ENCODE measurements around the gene GOSR2. TPM values are rescaled to one million over a fixed set of nuclear protein-coding genes. Genes with fewer than 3 reads are reported as not detected.

GOSR2 gene
- total RNA-seq, 1 experiment from 2014 or later: 36.5 TPM

DNA sequence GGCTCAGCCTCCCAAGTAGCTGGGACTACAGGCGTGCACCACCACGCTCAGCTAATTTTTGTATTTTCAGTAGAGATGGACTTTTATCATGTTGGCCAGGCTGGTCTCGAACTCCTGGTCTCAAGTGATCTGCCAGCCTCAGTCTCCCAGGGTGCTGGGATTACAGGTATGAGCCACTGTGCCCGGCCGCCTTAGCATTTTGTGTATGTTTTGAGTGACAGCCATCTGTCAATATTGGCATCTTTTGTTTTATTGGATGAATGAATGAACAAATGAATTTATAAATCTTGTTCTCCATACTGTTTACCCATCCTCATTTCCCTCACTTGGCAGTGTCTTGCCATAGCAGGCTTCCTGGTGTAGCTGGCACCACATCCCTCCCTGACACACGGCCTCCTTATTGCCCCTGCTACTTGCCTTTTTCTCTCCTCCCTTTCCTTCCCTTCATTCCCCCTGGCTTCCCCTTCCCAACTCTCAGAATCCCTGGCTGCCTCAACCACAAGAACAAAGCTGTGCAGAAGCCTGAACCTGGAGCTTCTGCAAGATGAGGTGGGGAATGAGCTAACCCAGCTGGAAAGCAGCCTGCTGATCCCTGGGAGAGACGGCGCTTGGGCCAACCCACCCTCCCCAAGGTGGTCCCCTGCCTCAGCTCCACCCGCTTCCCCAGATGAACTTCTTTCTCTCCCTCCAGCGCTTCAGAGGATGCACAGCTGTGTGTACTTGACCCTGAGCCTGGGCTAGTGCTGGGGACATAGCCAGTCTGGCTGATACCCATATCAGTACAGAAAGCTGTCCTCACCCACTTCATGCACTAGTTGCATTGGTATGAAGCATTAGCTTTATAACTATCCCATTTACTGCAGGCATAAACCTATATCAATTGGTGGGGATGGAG, 37.3 kb upstream of the GOSR2 start:
- no peak overlapping the region for H3K27ac ChIP-seq (ENCODE audit: low read length)
- no peaks in the 10 kb centered on the region for H3K36me3 ChIP-seq (ENCODE audit: control insufficient read depth, insufficient read depth, low read length)
- TF ChIP-seq, protein P1, sequence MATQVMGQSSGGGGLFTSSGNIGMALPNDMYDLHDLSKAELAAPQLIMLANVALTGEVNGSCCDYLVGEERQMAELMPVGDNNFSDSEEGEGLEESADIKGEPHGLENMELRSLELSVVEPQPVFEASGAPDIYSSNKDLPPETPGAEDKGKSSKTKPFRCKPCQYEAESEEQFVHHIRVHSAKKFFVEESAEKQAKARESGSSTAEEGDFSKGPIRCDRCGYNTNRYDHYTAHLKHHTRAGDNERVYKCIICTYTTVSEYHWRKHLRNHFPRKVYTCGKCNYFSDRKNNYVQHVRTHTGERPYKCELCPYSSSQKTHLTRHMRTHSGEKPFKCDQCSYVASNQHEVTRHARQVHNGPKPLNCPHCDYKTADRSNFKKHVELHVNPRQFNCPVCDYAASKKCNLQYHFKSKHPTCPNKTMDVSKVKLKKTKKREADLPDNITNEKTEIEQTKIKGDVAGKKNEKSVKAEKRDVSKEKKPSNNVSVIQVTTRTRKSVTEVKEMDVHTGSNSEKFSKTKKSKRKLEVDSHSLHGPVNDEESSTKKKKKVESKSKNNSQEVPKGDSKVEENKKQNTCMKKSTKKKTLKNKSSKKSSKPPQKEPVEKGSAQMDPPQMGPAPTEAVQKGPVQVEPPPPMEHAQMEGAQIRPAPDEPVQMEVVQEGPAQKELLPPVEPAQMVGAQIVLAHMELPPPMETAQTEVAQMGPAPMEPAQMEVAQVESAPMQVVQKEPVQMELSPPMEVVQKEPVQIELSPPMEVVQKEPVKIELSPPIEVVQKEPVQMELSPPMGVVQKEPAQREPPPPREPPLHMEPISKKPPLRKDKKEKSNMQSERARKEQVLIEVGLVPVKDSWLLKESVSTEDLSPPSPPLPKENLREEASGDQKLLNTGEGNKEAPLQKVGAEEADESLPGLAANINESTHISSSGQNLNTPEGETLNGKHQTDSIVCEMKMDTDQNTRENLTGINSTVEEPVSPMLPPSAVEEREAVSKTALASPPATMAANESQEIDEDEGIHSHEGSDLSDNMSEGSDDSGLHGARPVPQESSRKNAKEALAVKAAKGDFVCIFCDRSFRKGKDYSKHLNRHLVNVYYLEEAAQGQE (IDR thresholded peaks at IDR 0.05; ENCODE audit: insufficient read depth in 1 of 2, low read depth in 2 of 2, low read length in 1 of 2): no peak
- TF ChIP-seq TCF7L2 (IDR thresholded peaks at IDR 0.05; ENCODE audit: low read depth, low read length) (no peak), SIN3A (IDR thresholded peaks at IDR 0.05; ENCODE audit: borderline replicate concordance, insufficient read depth, low read depth, low read length) (no peak), POLR2AphosphoS5 (IDR thresholded peaks at IDR 0.05; ENCODE audit: low read depth, low read length) (no peak)
- TF ChIP-seq, protein P2, sequence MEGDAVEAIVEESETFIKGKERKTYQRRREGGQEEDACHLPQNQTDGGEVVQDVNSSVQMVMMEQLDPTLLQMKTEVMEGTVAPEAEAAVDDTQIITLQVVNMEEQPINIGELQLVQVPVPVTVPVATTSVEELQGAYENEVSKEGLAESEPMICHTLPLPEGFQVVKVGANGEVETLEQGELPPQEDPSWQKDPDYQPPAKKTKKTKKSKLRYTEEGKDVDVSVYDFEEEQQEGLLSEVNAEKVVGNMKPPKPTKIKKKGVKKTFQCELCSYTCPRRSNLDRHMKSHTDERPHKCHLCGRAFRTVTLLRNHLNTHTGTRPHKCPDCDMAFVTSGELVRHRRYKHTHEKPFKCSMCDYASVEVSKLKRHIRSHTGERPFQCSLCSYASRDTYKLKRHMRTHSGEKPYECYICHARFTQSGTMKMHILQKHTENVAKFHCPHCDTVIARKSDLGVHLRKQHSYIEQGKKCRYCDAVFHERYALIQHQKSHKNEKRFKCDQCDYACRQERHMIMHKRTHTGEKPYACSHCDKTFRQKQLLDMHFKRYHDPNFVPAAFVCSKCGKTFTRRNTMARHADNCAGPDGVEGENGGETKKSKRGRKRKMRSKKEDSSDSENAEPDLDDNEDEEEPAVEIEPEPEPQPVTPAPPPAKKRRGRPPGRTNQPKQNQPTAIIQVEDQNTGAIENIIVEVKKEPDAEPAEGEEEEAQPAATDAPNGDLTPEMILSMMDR (IDR thresholded peaks at IDR 0.05): no peak
- H3K27me3 ChIP-seq (ENCODE audit: control insufficient read depth, insufficient read depth, low read length): no peaks in the 10 kb centered on the region
- ATAC-seq: no peak
- H3K9me3 ChIP-seq (ENCODE audit: control insufficient read depth, insufficient read depth, low read depth, low read length): no peaks in the 10 kb centered on the region
- ChIA-PET POLR2A (interaction anchor here (0.8 kb wide), 1 partner anchor 8 kb away, joined by 4 read pairs; no protein-coding TSS in a partner anchor), CTCF (interaction anchor here (0.7 kb wide), 1 partner anchor 1031 kb away, joined by 3 read pairs; no protein-coding TSS in a partner anchor)
- BruUV-seq (replicated peaks): no TSS peak
- no peaks in the 10 kb centered on the region for H3K4me1 ChIP-seq (ENCODE audit: control insufficient read depth, insufficient read depth, low read length)
- DNase-seq (ENCODE audit: low read depth, low spot score): no peak
- in situ Hi-C loops (cut with HindIII; ENCODE audit: low pct_unique_long_range_greater_than_20kb, low sequenced_read_pairs): no loop called here
- H3K4me3 ChIP-seq (ENCODE audit: low read depth in 2 of 2, low read length in 2 of 2): no peak overlapping the region
- intact Hi-C loops (cut with micrococcal nuclease; ENCODE audit: unreplicated experiment): no loop called here

DNA sequence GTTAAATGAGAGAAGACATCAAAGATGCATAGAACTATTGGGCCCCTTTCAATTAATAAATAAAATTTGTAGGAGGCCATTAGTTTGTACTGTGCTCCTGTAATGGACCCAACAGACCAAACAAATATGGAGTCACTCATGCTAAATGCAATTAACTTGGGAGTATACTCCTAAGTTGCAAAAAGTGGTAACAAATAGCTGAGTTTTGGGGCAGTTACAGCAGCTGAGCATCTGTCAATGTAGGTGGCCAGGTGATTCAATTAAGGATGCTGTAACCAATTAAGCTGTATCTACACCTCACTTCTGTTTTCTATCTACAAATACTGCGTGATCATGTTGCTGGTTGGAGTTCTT, 36.7 kb upstream of the GOSR2 start:
- no TSS peak for BruUV-seq (replicated peaks)

More for the DNA sequence above, 36.7 kb upstream of the GOSR2 start:
- Histone ChIP-seq H3K27ac (ENCODE audit: low read length) (no peak overlapping the region), H3K27me3 (ENCODE audit: control insufficient read depth, insufficient read depth, low read length) (no peaks in the 10 kb centered on the region), H3K9me3 (ENCODE audit: control insufficient read depth, insufficient read depth, low read depth, low read length) (no peaks in the 10 kb centered on the region), H3K4me3 (ENCODE audit: low read depth in 2 of 2, low read length in 2 of 2) (no peak overlapping the region), H3K36me3 (ENCODE audit: control insufficient read depth, insufficient read depth, low read length) (no peaks in the 10 kb centered on the region), H3K4me1 (ENCODE audit: control insufficient read depth, insufficient read depth, low read length) (no peaks in the 10 kb centered on the region)
- CTCF ChIA-PET: no interaction called here
- POLR2A ChIA-PET: interaction anchor here (0.8 kb wide), 1 partner anchor 9 kb away, joined by 4 read pairs; no protein-coding TSS in a partner anchor
- TF ChIP-seq POLR2AphosphoS5 (IDR thresholded peaks at IDR 0.05; ENCODE audit: low read depth, low read length) (no peak), SIN3A (IDR thresholded peaks at IDR 0.05; ENCODE audit: borderline replicate concordance, insufficient read depth, low read depth, low read length) (no peak), TCF7L2 (IDR thresholded peaks at IDR 0.05; ENCODE audit: low read depth, low read length) (no peak)
- TF ChIP-seq, protein P2 (IDR thresholded peaks at IDR 0.05): no peak
- TF ChIP-seq, protein P1 (IDR thresholded peaks at IDR 0.05; ENCODE audit: insufficient read depth in 1 of 2, low read depth in 2 of 2, low read length in 1 of 2): no peak
- DNase-seq (ENCODE audit: low read depth, low spot score): no peak
- in situ Hi-C loops (cut with HindIII; ENCODE audit: low pct_unique_long_range_greater_than_20kb, low sequenced_read_pairs) (no loop called here), intact Hi-C loops (cut with micrococcal nuclease; ENCODE audit: unreplicated experiment) (no loop called here)
- no peak for ATAC-seq

Measured in Panc1 (cell line).